Smooth muscle cell (in vitro differentiated cells): ENCODE measurements around the gene SH3PXD2A. TPM values are rescaled to one million over a fixed set of nuclear protein-coding genes. Genes with fewer than 3 reads are reported as not detected.
A peak's percentile ranks its signal among the peaks of the same experiment; 100 is the strongest.

Source experiments
- DNase-seq: peaks from one replicate; lab custom pipeline; 2025; ENCODE audit not compliant: unreplicated experiment; lab: John Stamatoyannopoulos, UW
- H2AFZ ChIP-seq: fragments of 200-600 bp; sonication (generic); 2 replicates; pipeline ENCODE4 v1.6.0; 2016; ENCODE audit warnings: antibody characterized with exemption, low read depth, mild to moderate bottlenecking
- H3F3A ChIP-seq: fragments of 200-600 bp; sonication (generic); 2 replicates; pipeline ENCODE4 v1.6.0; 2017; ENCODE audit warnings: antibody characterized with exemption, low read depth
- H3K27ac ChIP-seq: fragments of 200-600 bp; sonication (generic); 2 replicates; pipeline ENCODE4 v1.5.1; 2016; ENCODE audit warnings: low read depth, mild to moderate bottlenecking
- H3K27me3 ChIP-seq: fragments of 200-600 bp; sonication (generic); 2 replicates; pipeline ENCODE4 v1.6.1; 2016; ENCODE audit warnings: low read depth, mild to moderate bottlenecking
- H3K36me3 ChIP-seq: fragments of 200-600 bp; sonication (generic); 2 replicates; pipeline ENCODE4 v1.5.1; 2016; ENCODE audit warnings: low read depth
- H3K4me1 ChIP-seq: fragments of 200-600 bp; sonication (generic); 2 replicates; pipeline ENCODE4 v1.5.1; 2016; ENCODE audit warnings: low read depth
- H3K4me2 ChIP-seq: fragments of 200-600 bp; sonication (generic); 2 replicates; pipeline ENCODE4 v1.6.0; 2016; ENCODE audit warnings: mild to moderate bottlenecking
- H3K4me3 ChIP-seq: fragments of 200-600 bp; sonication (generic); 2 replicates; pipeline ENCODE4 v1.5.1; 2016; ENCODE audit warnings: mild to moderate bottlenecking
- H3K79me2 ChIP-seq: fragments of 200-600 bp; sonication (generic); 2 replicates; pipeline ENCODE4 v1.6.0; 2016; ENCODE audit warnings: low read depth, mild to moderate bottlenecking
- H3K9ac ChIP-seq: fragments of 200-600 bp; sonication (generic); 2 replicates; pipeline ENCODE4 v1.6.0; 2016; ENCODE audit warnings: low read depth
- H3K9me3 ChIP-seq: fragments of 200-600 bp; sonication (generic); replicated peaks from 2 replicates; pipeline ENCODE4 v1.5.1; 2016; ENCODE audit warnings: low read depth
- H4K20me1 ChIP-seq: fragments of 200-600 bp; sonication (generic); 2 replicates; pipeline ENCODE4 v1.6.0; 2016; ENCODE audit warnings: low read depth
- WGBS: methylation state at CpG from one replicate; pipeline ENCODE4 v1.1.7; 2016; ENCODE audit warnings: low lambda C conversion rate; 5-methylcytosine and 5-hydroxymethylcytosine counted together
- polyA plus RNA-seq: library from polyadenylated mRNA; unstranded; fragments of >200 nt; fragmentation: Nextera tagmentation; extraction: Ambion mirVana; gene quantifications from 2 replicates; pipeline ENCODE4 v1.2.1, GENCODE V29; 2016
- total RNA-seq: library from RNA; depleted of rRNA; stranded (reverse); fragments of >200 nt; gene quantifications from 2 replicates; pipeline ENCODE4 v1.2.3, GENCODE V29; 2014
- TF ChIP-seq, protein P1 (sequence below): fragments of 200-600 bp; sonication (generic); IDR thresholded peaks from 2 replicates; pipeline ENCODE4 v1.5.1; 2017; ENCODE audit warnings: borderline replicate concordance, mild to moderate bottlenecking, antibody characterized with exemption; ENCODE audit not compliant: insufficient read depth, poor library complexity, severe bottlenecking

The SH3PXD2A gene
- total and polyA plus RNA-seq, 2 experiments from 2014 or later, result 30.1 to 37.9 TPM

DNA sequence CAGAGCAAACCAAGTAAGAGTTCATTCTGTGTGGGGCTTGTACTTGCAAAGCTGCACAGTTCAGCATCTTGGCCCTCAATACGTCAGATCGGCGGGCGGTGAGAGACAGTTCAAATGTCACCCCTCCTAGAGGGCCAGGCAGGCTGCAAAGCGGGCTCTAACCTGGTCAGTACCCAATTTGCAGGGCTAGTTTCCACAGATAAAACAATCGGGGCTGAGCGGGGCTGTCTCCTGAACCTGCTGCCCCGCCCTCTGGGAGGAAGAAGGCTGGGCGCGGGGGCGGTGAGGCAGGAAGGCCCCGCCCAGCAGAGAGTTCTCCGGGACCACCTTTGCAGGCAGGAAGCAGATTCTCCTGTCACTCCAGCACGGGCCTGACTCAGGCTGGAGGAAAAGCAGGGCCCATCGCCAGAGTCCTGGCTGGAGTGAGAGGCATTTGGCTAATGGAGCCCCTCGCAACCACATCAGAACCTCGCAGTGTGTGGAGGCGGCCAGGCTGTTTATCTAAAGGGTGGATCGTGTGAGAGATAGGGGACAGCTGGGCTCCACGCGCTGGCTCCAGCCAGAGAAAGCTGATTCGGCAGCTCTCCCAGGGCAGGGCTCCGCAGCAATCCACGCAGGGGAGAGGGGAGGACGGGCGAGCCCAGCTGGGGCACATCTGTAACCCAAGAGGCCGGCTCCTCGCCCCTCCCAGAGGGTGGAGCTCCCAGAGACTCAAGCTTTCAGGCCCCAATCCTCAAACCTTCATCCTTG lies 83.1 kb downstream of the SH3PXD2A start:
- Histone ChIP-seq H3K4me3 (peak overlapping the region; percentile 35), H3K4me2 (peak overlapping the region; percentile 65), H3K27me3 (no peaks in the 10 kb centered on the region), H3K27ac (peak overlapping the region; percentile 80), H3K4me1 (peaks cover 14% of the 10 kb centered on the region), H4K20me1 (peaks cover 15% of the 10 kb centered on the region), H3F3A (peaks cover 40% of the 10 kb centered on the region), H2AFZ (no peak overlapping the region), H3K36me3 (no peaks in the 10 kb centered on the region), H3K9me3 (no peaks in the 10 kb centered on the region), H3K9ac (no peak overlapping the region), H3K79me2 (peaks cover 34% of the 10 kb centered on the region)
- DNase-seq, result peak; percentile 37
- WGBS, result 3% methylated on average over 20 of the region's 28 CpGs
- TF ChIP-seq, protein P1, sequence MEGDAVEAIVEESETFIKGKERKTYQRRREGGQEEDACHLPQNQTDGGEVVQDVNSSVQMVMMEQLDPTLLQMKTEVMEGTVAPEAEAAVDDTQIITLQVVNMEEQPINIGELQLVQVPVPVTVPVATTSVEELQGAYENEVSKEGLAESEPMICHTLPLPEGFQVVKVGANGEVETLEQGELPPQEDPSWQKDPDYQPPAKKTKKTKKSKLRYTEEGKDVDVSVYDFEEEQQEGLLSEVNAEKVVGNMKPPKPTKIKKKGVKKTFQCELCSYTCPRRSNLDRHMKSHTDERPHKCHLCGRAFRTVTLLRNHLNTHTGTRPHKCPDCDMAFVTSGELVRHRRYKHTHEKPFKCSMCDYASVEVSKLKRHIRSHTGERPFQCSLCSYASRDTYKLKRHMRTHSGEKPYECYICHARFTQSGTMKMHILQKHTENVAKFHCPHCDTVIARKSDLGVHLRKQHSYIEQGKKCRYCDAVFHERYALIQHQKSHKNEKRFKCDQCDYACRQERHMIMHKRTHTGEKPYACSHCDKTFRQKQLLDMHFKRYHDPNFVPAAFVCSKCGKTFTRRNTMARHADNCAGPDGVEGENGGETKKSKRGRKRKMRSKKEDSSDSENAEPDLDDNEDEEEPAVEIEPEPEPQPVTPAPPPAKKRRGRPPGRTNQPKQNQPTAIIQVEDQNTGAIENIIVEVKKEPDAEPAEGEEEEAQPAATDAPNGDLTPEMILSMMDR, result no peak

DNA sequence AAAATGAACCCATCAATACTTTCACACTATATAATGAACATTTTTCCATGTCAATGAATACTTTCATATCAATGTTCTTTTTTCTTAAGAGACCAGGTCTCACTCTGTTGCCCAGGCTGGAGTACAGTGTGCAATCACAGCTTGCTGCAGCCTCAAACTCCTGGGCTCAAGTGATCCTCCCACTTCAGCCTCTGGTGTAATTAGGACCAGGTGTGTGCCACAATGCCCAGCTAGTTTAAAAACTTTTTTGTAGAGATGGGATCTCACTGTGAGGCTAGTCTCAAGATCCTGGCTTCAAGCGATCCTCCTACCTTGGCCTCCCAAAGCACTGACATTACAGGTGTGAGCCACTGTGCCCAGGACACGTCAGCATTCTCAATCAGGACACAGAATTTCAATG lies 85.2 kb downstream of the SH3PXD2A start:
- Histone ChIP-seq H3K27ac (no peak overlapping the region), H3F3A (peaks cover 33% of the 10 kb centered on the region), H3K36me3 (no peaks in the 10 kb centered on the region), H2AFZ (no peak overlapping the region), H3K9me3 (no peaks in the 10 kb centered on the region), H4K20me1 (peaks cover 15% of the 10 kb centered on the region), H3K9ac (no peak overlapping the region), H3K4me3 (no peak overlapping the region), H3K4me2 (no peak overlapping the region), H3K79me2 (peaks cover 34% of the 10 kb centered on the region), H3K27me3 (no peaks in the 10 kb centered on the region), H3K4me1 (peaks cover 21% of the 10 kb centered on the region)
- no peak for DNase-seq
- TF ChIP-seq, protein P1, result no peak
- WGBS, result 97% methylated on average over 2 of the region's 2 CpGs

DNA sequence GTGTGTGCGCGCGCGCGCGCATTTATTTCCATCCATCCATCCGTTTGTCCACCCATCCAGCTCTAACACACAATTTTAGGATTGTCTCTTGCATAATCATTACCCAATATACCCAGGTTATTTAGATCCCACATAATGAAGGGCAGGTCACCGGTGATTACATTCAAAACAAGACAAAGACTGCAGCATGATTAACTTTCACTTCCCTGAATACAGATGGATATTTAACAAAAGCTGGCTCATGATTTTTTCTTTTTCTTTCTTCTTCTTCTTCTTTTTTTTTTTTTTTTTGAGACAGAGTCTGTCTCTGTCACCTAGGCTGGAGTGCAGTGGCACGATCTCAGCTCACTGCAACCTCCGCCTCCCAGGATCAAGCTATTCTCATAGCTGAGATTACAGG lies 86.2 kb downstream of the SH3PXD2A start:
- Histone ChIP-seq H3K9ac (no peak overlapping the region), H3K9me3 (no peaks in the 10 kb centered on the region), H4K20me1 (peaks cover 15% of the 10 kb centered on the region), H3K36me3 (no peaks in the 10 kb centered on the region), H3K27me3 (no peaks in the 10 kb centered on the region), H3K79me2 (peaks cover 28% of the 10 kb centered on the region), H3K4me3 (no peak overlapping the region), H3F3A (peaks cover 24% of the 10 kb centered on the region), H3K4me1 (peaks cover 21% of the 10 kb centered on the region), H3K4me2 (no peak overlapping the region), H2AFZ (no peak overlapping the region), H3K27ac (no peak overlapping the region)
- WGBS, result 96% methylated on average over 10 of the region's 10 CpGs
- no peak for DNase-seq
- TF ChIP-seq, protein P1, result no peak

DNA sequence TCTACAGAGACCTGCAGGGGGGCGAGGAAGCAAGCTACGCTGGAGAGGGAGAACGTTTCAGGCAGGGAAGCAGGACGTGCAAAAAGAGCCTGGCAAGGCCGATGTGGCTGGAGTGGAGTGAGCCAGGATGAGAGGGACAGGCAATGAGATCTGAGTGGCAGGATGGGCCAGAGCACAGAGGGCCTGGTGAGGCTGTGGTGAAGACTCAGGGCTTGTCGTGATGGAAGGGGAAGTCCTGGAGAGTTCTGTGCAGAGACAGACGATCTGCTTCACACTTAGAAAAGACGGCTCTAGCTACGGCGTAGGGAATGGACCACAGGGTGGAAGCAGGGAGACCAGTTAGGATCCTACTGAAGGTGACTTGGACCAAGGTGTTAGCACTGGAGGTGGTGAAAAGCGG lies 87.0 kb downstream of the SH3PXD2A start:
- H3K27ac ChIP-seq, result no peak overlapping the region
- peaks cover 23% of the 10 kb centered on the region for H3K79me2 ChIP-seq
- H3K4me2 ChIP-seq, result no peak overlapping the region
- DNase-seq, result no peak
- H3K27me3 ChIP-seq, result no peaks in the 10 kb centered on the region
- H3K36me3 ChIP-seq, result no peaks in the 10 kb centered on the region
- 77% methylated on average over 11 of the region's 11 CpGs for WGBS
- H4K20me1 ChIP-seq, result peaks cover 15% of the 10 kb centered on the region
- H3K9ac ChIP-seq, result no peak overlapping the region
- peaks cover 21% of the 10 kb centered on the region for H3K4me1 ChIP-seq
- H3K4me3 ChIP-seq, result no peak overlapping the region
- H3K9me3 ChIP-seq, result no peaks in the 10 kb centered on the region
- no peak overlapping the region for H2AFZ ChIP-seq
- H3F3A ChIP-seq, result peaks cover 15% of the 10 kb centered on the region
- TF ChIP-seq, protein P1, result no peak
